Stimulated activated CD8-positive, alpha-beta memory T cell treated with anti-CD3 and anti-CD28 coated beads, Interleukin-4, amount 100 ng/mL, for 24 hours (primary cell): ENCODE measurements around the gene KLHL8.
"Not testable (repeated sequence)": the region's sequence is repeated elsewhere in the genome, so short reads cannot be mapped to it uniquely, and the experiment has no call there.

ENCODE experiments used
- DNase-seq: peaks from one replicate; pipeline ENCODE4 v3.0.0-alpha.2; 2020; ENCODE audit warnings: low read depth

Gene KLHL8

DNA sequence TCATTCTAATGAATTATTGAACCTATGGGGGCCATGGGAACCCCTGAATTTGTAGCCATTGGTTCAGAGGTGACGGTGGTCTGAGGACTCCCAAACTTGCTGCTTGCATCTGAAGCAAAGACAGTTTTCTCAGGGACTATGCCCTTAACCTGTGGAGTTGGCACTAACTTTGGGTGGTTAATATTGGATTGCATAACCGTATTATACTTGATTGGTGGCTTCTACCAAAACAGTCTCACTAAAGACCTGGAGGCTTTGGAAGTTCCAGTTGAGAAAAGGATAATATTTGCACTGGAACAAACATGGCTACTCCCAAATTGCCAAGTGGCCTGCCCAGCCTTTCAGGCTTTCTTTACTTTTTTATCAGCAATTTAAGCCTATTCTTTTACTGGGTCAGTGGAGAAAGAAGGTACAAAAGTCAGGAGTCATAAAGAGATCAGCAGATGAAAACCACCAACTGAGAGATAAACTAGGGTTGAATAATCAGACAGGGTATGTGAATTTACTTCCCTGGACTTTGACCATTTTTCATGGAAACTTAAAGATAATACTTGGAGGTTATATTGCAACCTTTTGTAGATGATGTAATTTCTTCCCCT, 7.9 kb upstream of the KLHL8 start:
- DNase-seq: no peak

DNA sequence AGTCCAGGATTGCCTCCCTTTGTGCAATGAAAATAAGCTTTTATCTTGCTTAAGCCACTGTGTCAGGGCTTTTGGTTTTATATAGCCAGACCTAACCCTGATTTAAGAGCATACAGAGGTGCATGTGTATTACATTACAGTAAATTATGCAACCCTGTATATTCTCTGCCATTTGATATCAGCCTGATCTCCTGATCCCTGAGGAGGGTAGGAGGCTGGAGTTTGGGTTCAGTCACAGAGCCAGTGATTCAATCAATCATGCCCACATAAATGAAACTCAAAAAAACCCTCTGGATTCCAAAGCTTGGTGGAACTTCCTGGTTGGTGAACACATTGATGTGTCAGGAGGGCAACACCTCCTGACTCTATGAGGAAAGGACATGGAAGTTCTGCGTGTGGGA, 7.3 kb upstream of the KLHL8 start:
- DNase-seq: no peak

GRCh38 chr4:87225936-87226335, 5.5 kb upstream of the KLHL8 start:
- no peak for DNase-seq

GRCh38 chr4:87224141-87224923, 3.9 kb upstream of the KLHL8 start:
- DNase-seq: no peak

- peak; percentile 28 for DNase-seq
These were observed 755 bp downstream of the KLHL8 start for GRCh38 chr4:87219632-87220093.

- not testable (repeated sequence) for DNase-seq
These were observed 3.1 kb downstream of the KLHL8 start for GRCh38 chr4:87217235-87217763.

DNA sequence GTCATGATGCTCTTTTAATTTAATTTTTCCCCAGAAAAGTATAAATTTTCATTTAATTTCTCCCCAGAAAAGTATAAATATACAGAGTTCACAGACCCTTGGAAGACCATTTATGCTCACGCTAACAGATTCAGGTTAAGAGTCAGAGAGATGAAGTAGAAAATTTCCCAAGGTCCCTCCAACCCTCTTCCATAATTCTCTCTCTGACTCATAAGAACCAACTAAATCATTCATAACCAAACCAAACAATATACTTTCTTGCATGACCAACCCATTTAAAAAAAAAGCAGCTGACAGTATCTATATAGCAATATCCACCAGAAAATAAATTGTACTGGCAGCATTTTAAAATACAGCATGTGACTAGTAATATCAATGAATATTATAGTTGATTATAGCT, 3.9 kb downstream of the KLHL8 start:
- DNase-seq: no peak

- no peak for DNase-seq
These were observed 6.9 kb downstream of the KLHL8 start for GRCh38 chr4:87213421-87214075.

GRCh38 chr4:87211249-87211952, 9.0 kb downstream of the KLHL8 start:
- no peak for DNase-seq

DNA sequence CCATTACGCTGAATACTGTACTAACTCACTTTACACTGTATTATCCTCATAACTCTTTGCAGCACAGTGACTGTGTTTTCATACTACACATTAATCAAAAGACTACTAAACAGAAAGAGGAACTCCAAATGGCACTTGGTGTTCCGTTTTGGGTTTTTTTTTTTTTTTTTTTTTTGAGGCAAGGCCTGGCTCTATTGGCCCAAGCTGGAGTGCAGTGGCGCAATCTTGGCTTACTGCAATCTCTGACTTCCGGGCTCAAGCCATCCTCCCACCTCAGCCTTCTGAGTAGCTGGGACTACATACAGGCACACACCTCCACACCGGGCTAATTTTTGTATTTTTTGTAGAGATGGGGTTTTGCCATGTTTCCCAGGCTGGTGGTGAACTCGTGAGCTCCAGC, 10.7 kb downstream of the KLHL8 start:
- DNase-seq: no peak

DNA sequence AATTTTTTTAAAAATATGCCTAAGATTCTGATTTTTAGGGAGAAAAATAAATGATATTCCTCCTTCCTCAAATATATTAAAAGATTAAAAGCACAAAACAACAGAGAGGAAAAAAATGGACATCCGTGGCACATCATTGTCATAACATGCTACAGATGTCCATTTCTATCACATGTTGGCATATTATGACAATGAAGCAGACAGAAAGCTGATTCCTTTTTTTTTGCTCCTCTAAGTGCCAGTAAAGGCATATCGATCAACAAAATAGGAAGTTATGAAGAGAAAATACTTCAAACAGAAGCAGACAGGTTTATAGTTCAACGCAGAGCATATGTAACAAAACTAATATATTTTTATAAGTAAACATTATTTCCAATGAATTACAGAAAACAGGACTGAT, 11.2 kb downstream of the KLHL8 start:
- DNase-seq: no peak

DNA sequence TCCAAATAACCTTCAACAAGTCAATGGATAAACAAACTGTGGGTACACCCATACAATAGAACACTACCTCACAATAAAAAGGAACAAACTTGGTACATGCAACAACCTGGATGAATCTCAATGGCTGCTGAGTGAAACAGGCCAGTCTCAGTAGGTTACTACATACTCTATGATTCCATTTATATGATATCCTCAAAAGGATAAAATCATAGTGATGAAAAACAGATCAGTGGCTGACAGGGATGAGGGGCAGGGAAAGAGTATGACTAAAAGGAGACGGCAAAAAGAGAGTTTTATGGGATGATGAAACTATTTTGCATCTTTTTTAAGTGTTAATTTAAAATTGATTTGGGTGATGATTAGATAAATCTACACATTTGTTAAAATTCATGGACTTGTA, 15.9 kb downstream of the KLHL8 start:
- DNase-seq: no peak

- no peak for DNase-seq
These were observed 23.5 kb downstream of the KLHL8 start for GRCh38 chr4:87196927-87197326.

GRCh38 chr4:87196146-87196545, 24.3 kb downstream of the KLHL8 start:
- DNase-seq: no peak

- DNase-seq: no peak
These were observed 26.3 kb downstream of the KLHL8 start for GRCh38 chr4:87193958-87194675.

DNA sequence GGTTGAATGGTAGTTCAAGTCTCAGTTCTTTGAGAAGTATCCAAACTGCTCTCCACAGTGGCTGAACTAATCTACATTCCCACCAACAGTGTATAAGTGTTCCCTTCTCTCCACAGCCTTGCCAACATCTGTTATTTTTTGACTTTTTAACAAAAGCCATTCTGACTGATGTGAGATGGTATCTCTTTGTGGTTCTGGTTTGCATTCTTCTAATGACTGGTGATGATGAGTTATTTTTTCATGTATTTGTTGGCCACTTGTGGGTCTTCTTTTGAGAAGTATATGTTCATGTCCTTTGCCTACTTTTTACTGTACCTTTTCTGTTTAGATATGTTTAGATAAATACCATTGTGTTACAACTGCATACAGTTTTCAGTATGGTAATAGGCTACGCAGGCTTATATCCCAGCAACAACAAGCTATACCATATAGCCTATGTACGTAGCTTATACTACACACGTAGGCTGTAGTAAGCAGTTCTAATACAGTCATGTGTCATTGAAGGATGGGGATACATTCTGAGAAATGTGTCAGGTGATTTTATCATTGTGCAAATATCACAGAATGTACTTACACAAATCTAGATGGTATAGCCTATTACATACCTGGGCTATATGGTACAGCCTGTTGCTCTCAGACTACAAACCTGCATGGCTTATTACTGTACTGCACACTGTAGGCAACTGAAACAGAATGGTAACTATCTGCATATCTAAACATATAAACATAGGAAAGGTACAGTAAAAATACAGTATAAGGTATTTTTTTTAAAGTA, 28.1 kb downstream of the KLHL8 start:
- DNase-seq: no peak

GRCh38 chr4:87188932-87189331, 31.5 kb downstream of the KLHL8 start:
- no peak for DNase-seq

GRCh38 chr4:87188048-87188447, 32.4 kb downstream of the KLHL8 start:
- DNase-seq: no peak

DNA sequence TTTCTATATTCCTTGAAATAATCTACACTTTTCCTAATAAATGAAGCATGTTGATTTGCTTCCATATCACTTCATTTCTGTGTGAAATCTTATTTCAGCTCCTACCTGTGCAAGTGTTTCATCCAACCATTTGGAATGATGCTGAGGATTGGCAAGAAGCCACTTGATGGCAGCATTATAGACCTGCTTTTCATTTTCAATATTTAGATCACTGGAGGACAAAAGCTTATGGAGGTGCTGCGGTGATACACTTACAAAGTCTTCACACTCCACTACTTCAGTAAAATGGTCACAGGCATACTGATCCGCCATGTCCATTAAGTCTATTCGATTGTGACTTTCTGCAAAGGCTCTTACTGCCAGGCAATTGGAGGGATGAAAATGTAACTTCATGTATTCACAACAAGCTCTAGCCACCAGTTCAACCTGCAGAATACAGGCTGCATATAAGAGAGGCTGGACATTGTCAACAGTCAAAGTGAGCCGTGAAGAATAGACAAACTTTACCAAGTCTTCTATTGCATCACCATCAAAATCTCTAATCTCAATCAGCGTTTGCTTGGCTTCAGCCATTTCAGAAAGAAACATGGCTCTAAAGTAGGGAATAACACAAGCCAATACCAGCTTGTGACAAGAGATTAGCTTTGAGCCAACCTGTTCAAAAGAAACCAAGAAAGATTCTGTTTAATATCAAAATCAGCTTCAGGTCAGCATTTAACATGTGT, 35.1 kb downstream of the KLHL8 start:
- DNase-seq: no peak

DNA sequence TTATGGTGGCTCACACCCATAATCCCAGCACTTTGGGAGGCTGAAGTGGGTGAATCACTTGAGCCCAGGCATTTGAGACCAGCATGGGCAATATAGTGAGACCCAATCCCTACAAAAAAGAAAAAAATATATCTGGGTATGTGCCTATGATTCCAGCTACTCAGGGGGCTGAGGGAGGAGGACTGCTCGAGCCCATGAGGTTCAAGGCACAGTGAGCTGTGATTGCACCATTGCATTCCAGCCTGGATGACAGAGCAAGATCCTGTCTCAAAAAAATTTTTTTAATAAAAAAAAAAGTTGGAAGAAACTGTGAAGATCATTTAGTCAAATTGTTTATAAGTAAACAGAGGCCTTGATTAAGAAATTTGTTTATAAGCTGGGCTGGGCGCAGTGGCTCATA, 39.7 kb downstream of the KLHL8 start:
- DNase-seq: no peak
